ENCODE measurements around the gene FOXO3. TPM values are rescaled to one million over a fixed set of nuclear protein-coding genes. Genes with fewer than 3 reads are reported as not detected.

Gene FOXO3
- total RNA-seq, 4 donors from 2014 or later, result 133 to 151 (median 148) TPM

- TF ChIP-seq CTCF (IDR thresholded peaks at IDR 0.05; ENCODE audit: low read depth), result no peak
Observed at GRCh38 chr6:108557494-108558371, 3.0 kb upstream of the FOXO3 start.

- TF ChIP-seq CTCF (IDR thresholded peaks at IDR 0.05; ENCODE audit: low read depth), result no peak
Observed at GRCh38 chr6:108558372-108559096, 2.2 kb upstream of the FOXO3 start.

- TF ChIP-seq CTCF (IDR thresholded peaks at IDR 0.05; ENCODE audit: low read depth), result no peak
Observed at GRCh38 chr6:108559097-108559883, 1.4 kb upstream of the FOXO3 start.

- TF ChIP-seq CTCF (IDR thresholded peaks at IDR 0.05; ENCODE audit: low read depth), result no peak
Observed at GRCh38 chr6:108559884-108560462, 744 bp upstream of the FOXO3 start.

- no peak for TF ChIP-seq CTCF (IDR thresholded peaks at IDR 0.05; ENCODE audit: low read depth)
Observed at GRCh38 chr6:108561742-108562502, 1.2 kb downstream of the FOXO3 start.

GRCh38 chr6:108562503-108562993 lies 1.8 kb downstream of the FOXO3 start:
- TF ChIP-seq CTCF (IDR thresholded peaks at IDR 0.05; ENCODE audit: low read depth), result no peak
